SK-N-MC (cell line): ENCODE data around the gene FGF11.

Source experiments
- EZH2 ChIP-seq: fragments of 200-600 bp; sonication (generic); IDR thresholded peaks from one replicate; pipeline ENCODE4 v1.6.1; 2017; ENCODE audit warnings: antibody characterized with exemption
- POLR2AphosphoS5 ChIP-seq: IDR thresholded peaks from 2 replicates; pipeline ENCODE4 v1.6.1; 2012; ENCODE audit warnings: mild to moderate bottlenecking, low read depth, low read length, borderline replicate concordance

DNA sequence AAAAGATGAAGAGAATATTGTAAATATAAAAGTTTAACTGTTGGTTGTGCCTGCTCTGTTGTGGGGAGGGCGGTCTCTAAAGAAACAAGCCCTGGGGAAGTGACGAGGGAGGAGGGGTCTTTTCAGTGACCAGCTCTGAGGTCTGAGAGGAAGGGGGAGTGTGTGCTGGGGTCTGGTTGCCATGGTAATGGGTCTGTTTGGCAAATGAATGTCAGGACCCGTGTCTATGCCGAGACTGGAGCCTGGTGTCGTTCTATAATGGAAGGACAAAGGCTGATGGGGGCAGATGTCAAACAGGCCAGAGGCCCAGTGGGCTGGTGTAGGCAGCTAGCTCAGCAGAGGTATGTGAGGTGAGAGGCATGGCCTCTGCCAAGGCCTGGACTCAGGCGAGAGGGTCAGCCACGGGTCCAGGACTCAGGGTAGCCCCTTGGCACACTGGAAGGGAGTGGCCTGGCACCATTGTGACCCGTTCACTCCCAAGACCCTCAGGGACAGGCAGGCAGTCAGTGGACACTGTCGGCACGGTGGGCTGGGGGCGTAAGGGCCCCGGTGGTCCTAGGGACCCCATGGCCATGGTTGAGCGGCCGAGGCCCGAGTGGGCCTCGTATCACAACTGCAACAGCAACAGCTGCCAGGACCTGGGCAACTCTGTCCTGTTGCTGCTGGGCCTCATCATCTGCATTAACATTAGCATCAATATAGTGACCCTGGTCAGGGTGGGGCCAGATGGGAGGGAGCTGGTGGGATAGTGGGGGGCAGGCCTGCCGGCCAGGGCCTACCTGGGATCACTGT lies 19.3 kb upstream of the FGF11 start, which contains the start of gene SPEM1:
- TF ChIP-seq EZH2 (no peak), POLR2AphosphoS5 (no peak)
